Vagina (tissue), 2 donors: ENCODE data around the gene SLC25A17.

Experiments used
- CTCF ChIP-seq, 3 experiments: fragments of 450-650 bp in 2 of 3; fragments of 200-600 bp in 1 of 3; sonication (generic) in 1 of 3; IDR thresholded peaks; one replicate each; pipeline ENCODE4 v1.5.1; 2017 to 2019; ENCODE audit warnings: antibody characterized with exemption in 3 of 3, mild to moderate bottlenecking in 2 of 3, moderate library complexity in 2 of 3
- POLR2A ChIP-seq, 2 donors: fragments of 450-650 bp; IDR thresholded peaks; one replicate each; pipeline ENCODE4 v1.6.1; 2017; ENCODE audit warnings: antibody characterized with exemption in 2 of 2, mild to moderate bottlenecking in 2 of 2, moderate library complexity in 2 of 2
- POLR2AphosphoS5 ChIP-seq, 2 donors: sonication (generic); formaldehyde crosslinking; IDR thresholded peaks; one replicate each; pipeline ENCODE4 v1.9.0; 2017; ENCODE audit warnings: antibody characterized with exemption in 2 of 2, mild to moderate bottlenecking in 2 of 2, low read depth in 1 of 2; ENCODE audit not compliant: insufficient read depth in 1 of 2

- TF ChIP-seq POLR2A (IDR thresholded peaks at IDR 0.05) (no peak), CTCF (IDR thresholded peaks at IDR 0.05) (no peak), POLR2AphosphoS5 (IDR thresholded peaks at IDR 0.05; ENCODE audit: insufficient read depth in 1 of 2, low read depth in 1 of 2) (no peak)
Observed at GRCh38 chr22:40764763-40765441, 54.2 kb downstream of the SLC25A17 start.
